ENCODE measurements around the gene ZMYND12.
"Not testable (repeated sequence)": the region's sequence is repeated elsewhere in the genome, so short reads cannot be mapped to it uniquely, and the experiment has no call there.

The ZMYND12 gene, protein sequence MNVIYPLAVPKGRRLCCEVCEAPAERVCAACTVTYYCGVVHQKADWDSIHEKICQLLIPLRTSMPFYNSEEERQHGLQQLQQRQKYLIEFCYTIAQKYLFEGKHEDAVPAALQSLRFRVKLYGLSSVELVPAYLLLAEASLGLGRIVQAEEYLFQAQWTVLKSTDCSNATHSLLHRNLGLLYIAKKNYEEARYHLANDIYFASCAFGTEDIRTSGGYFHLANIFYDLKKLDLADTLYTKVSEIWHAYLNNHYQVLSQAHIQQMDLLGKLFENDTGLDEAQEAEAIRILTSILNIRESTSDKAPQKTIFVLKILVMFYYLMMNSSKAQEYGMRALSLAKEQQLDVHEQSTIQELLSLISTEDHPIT

DNA sequence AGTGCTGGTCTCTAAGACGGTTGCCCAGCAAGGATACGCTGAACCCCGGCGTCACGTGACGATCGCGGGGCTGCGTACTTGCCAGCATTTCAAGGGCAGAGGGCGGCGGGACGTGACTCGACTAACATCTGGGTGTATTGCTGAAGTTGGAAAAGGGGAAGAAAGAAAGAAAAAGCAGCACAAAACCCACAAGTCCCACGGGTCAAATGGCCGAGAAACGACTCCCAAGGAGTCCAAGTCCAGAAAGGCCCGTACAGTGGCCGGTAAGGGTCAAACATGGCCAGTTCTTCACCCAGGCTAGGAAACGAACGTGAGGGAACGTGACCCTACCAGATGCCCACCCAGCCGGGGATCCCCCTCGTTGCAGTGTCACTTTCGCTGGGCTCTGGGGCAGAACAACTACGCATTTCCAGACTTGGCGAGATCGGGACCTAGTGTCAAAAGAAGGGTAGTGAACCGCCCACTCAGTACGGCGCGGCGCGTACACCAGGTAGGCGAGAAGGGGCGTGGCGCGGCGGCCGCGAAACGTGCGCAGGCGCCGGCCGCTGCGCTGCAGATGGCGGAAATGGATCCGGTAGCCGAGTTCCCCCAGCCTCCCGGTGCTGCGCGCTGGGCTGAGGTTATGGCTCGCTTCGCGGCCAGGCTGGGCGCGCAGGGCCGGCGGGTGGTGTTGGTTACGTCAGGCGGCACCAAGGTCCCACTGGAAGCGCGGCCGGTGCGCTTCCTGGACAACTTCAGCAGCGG is at the start of gene ZMYND12, which contains the start of gene PPCS:
ZMYND12 (minus strand) TSS at position 13 of the 744 bp plus-strand sequence. CDS start 25 bp downstream, outside the sequence.
PPCS (plus strand) TSS at position 534 of the 744 bp plus-strand sequence; CDS start at position 557, 23 bp downstream.
- no peaks in the 10 kb centered on the region for H3K9me3 ChIP-seq (ENCODE audit: severe bottlenecking)
- peaks cover 30% of the 10 kb centered on the region for H3K36me3 ChIP-seq (ENCODE audit: low read depth)
- peak within 1 kb of the TSS; percentile 81 for H3K4me3 ChIP-seq (ENCODE audit: severe bottlenecking)
- peaks cover 6% of the 10 kb centered on the region for H3K4me1 ChIP-seq (ENCODE audit: insufficient read depth, poor library complexity, severe bottlenecking)
- peak; percentile 92 for ATAC-seq (ENCODE audit: low read depth)
- H3K27ac ChIP-seq (ENCODE audit: poor library complexity, severe bottlenecking), result peak within 1 kb of the TSS; percentile 70
- H3K27me3 ChIP-seq (ENCODE audit: insufficient read depth, poor library complexity, severe bottlenecking), result no peaks in the 10 kb centered on the region
- peak; percentile 81 for DNase-seq (ENCODE audit: low spot score)
- TF ChIP-seq, protein P1, sequence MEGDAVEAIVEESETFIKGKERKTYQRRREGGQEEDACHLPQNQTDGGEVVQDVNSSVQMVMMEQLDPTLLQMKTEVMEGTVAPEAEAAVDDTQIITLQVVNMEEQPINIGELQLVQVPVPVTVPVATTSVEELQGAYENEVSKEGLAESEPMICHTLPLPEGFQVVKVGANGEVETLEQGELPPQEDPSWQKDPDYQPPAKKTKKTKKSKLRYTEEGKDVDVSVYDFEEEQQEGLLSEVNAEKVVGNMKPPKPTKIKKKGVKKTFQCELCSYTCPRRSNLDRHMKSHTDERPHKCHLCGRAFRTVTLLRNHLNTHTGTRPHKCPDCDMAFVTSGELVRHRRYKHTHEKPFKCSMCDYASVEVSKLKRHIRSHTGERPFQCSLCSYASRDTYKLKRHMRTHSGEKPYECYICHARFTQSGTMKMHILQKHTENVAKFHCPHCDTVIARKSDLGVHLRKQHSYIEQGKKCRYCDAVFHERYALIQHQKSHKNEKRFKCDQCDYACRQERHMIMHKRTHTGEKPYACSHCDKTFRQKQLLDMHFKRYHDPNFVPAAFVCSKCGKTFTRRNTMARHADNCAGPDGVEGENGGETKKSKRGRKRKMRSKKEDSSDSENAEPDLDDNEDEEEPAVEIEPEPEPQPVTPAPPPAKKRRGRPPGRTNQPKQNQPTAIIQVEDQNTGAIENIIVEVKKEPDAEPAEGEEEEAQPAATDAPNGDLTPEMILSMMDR (IDR thresholded peaks at IDR 0.05; ENCODE audit: poor library complexity, severe bottlenecking), result no peak

DNA sequence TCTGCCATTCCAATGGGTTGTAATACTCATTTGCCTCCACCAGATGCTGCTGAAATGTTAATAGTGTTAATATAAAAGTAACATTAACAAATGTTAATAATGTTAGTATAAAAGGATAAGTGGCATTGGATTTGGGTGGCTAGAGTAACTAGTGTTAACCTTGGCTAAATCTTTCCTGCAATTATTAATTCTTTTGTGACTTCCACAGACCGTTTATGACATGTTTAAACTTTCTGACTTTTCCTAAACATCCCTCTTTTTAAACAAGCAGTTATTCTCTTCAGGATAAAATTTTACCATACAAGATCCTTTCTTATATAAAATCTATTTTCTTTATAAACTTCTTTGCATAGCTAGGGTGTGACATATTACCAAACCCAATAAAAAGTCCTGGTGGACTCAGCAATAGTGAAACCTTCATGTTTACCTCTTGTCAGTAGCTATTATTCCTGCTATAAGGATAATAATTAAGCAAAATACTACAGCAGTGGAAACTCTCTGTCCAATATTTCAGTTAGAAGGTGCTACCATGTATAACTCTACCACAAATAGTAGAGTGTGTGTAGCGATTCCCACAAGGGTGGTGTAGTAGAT is 48.8 kb upstream of the ZMYND12 start:
- Histone ChIP-seq H3K9me3 (ENCODE audit: severe bottlenecking) (peaks cover 36% of the 10 kb centered on the region), H3K27ac (ENCODE audit: poor library complexity, severe bottlenecking) (no peak overlapping the region), H3K36me3 (ENCODE audit: low read depth) (no peaks in the 10 kb centered on the region), H3K4me1 (ENCODE audit: insufficient read depth, poor library complexity, severe bottlenecking) (no peaks in the 10 kb centered on the region), H3K27me3 (ENCODE audit: insufficient read depth, poor library complexity, severe bottlenecking) (no peaks in the 10 kb centered on the region), H3K4me3 (ENCODE audit: severe bottlenecking) (no peak overlapping the region)
- DNase-seq (ENCODE audit: low spot score), result no peak
- TF ChIP-seq, protein P1 (IDR thresholded peaks at IDR 0.05; ENCODE audit: poor library complexity, severe bottlenecking), result no peak
- ATAC-seq (ENCODE audit: low read depth), result no peak

- H3K4me1 ChIP-seq (ENCODE audit: insufficient read depth, poor library complexity, severe bottlenecking); DNase-seq (ENCODE audit: low spot score); H3K27ac ChIP-seq (ENCODE audit: poor library complexity, severe bottlenecking); H3K27me3 ChIP-seq (ENCODE audit: insufficient read depth, poor library complexity, severe bottlenecking); H3K36me3 ChIP-seq (ENCODE audit: low read depth); ATAC-seq (ENCODE audit: low read depth); H3K4me3 ChIP-seq (ENCODE audit: severe bottlenecking): not testable (repeated sequence)
- peaks cover 28% of the 10 kb centered on the region for H3K9me3 ChIP-seq (ENCODE audit: severe bottlenecking)
Observed at GRCh38 chr1:42502031-42502430, 46.2 kb upstream of the ZMYND12 start.

DNA sequence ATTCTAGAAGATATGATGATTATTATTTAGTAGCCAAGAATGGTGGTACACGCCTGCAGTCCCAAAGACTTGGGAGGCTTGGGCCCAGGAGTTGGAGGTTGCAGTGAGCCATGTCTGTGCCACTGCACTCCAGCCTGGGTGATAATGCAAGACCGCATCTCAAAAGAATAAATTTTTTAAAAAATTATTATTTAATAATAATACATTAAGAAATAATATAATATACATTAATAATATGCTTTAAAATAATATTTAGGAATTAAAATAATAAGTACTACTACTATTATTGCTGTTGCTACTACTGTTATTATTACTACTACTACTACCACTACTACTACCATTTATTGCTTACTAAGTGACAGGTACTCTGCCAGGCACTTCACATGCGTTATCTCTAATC is 34.4 kb upstream of the ZMYND12 start:
- no peaks in the 10 kb centered on the region for H3K9me3 ChIP-seq (ENCODE audit: severe bottlenecking)
- H3K4me3 ChIP-seq (ENCODE audit: severe bottlenecking), result no peak overlapping the region
- no peaks in the 10 kb centered on the region for H3K4me1 ChIP-seq (ENCODE audit: insufficient read depth, poor library complexity, severe bottlenecking)
- TF ChIP-seq, protein P1 (IDR thresholded peaks at IDR 0.05; ENCODE audit: poor library complexity, severe bottlenecking), result no peak
- H3K36me3 ChIP-seq (ENCODE audit: low read depth), result no peaks in the 10 kb centered on the region
- no peak for ATAC-seq (ENCODE audit: low read depth)
- no peak overlapping the region for H3K27ac ChIP-seq (ENCODE audit: poor library complexity, severe bottlenecking)
- DNase-seq (ENCODE audit: low spot score), result no peak
- H3K27me3 ChIP-seq (ENCODE audit: insufficient read depth, poor library complexity, severe bottlenecking), result no peaks in the 10 kb centered on the region

- ATAC-seq (ENCODE audit: low read depth), result peak; percentile 68
- DNase-seq (ENCODE audit: low spot score), result no peak
- TF ChIP-seq, protein P1 (IDR thresholded peaks at IDR 0.05; ENCODE audit: poor library complexity, severe bottlenecking), result no peak
Observed at GRCh38 chr1:42484382-42484781, 28.6 kb upstream of the ZMYND12 start.

More at GRCh38 chr1:42484382-42484781, 28.6 kb upstream of the ZMYND12 start:
- Histone ChIP-seq H3K36me3 (ENCODE audit: low read depth) (no peaks in the 10 kb centered on the region), H3K4me1 (ENCODE audit: insufficient read depth, poor library complexity, severe bottlenecking) (no peaks in the 10 kb centered on the region), H3K27me3 (ENCODE audit: insufficient read depth, poor library complexity, severe bottlenecking) (no peaks in the 10 kb centered on the region), H3K4me3 (ENCODE audit: severe bottlenecking) (no peak overlapping the region), H3K27ac (ENCODE audit: poor library complexity, severe bottlenecking) (no peak overlapping the region), H3K9me3 (ENCODE audit: severe bottlenecking) (no peaks in the 10 kb centered on the region)
